ENCODE data around the gene TTLL9. TPM values are rescaled to one million over a fixed set of nuclear protein-coding genes. Genes with fewer than 3 reads are reported as not detected.

Gene TTLL9
- total and polyA plus RNA-seq, 4 donors: 0.19 to 0.81 (median 0.61) TPM; not detected in 1

- DNase-seq (no peak), ATAC-seq (ENCODE audit: low FRiP score) (no peak)
- 28 to 29% methylated on average over 6 of the region's 6 CpGs for WGBS, 2 donors
- Histone ChIP-seq H3K4me3 (ENCODE audit: low read length in 2 of 2) (no peak overlapping the region), H3K27ac (ENCODE audit: low read depth in 1 of 2, low read length in 2 of 2) (no peak overlapping the region), H3K9me3 (ENCODE audit: control insufficient read depth, low read length) (no peaks in the 10 kb centered on the region), H3K27me3 (ENCODE audit: control insufficient read depth in 1 of 2, insufficient read depth in 2 of 2, low read length in 1 of 2) (no peaks in the 10 kb centered on the region), H3K4me1 (ENCODE audit: control insufficient read depth in 1 of 2, insufficient read depth in 2 of 2, low read length in 2 of 2) (no peaks in the 10 kb centered on the region), H3K36me3 (ENCODE audit: control insufficient read depth in 1 of 2, insufficient read depth in 2 of 2, low read length in 1 of 2) (no peaks in the 10 kb centered on the region)
- intact Hi-C loops (cut with DNase I): no loop called here
Observed at GRCh38 chr20:31990641-31991338, 120.4 kb downstream of the TTLL9 start.

- Histone ChIP-seq H3K9me3 (ENCODE audit: control insufficient read depth, low read length) (no peaks in the 10 kb centered on the region), H3K4me1 (ENCODE audit: control insufficient read depth in 1 of 2, insufficient read depth in 2 of 2, low read length in 2 of 2) (no peaks in the 10 kb centered on the region), H3K27ac (ENCODE audit: low read depth in 1 of 2, low read length in 2 of 2) (no peak overlapping the region), H3K27me3 (ENCODE audit: control insufficient read depth in 1 of 2, insufficient read depth in 2 of 2, low read length in 1 of 2) (no peaks in the 10 kb centered on the region), H3K4me3 (ENCODE audit: low read length in 2 of 2) (no peak overlapping the region), H3K36me3 (ENCODE audit: control insufficient read depth in 1 of 2, insufficient read depth in 2 of 2, low read length in 1 of 2) (no peaks in the 10 kb centered on the region)
- 40 to 75% methylated on average over 1 of the region's 1 CpG for WGBS, 2 donors
- no peak for DNase-seq
- no peak for ATAC-seq (ENCODE audit: low FRiP score)
- intact Hi-C loops (cut with DNase I): no loop called here
Observed at GRCh38 chr20:31991339-31991705, 120.9 kb downstream of the TTLL9 start.

GRCh38 chr20:31992086-31992485 lies 121.7 kb downstream of the TTLL9 start:
- Histone ChIP-seq H3K27me3 (ENCODE audit: control insufficient read depth in 1 of 2, insufficient read depth in 2 of 2, low read length in 1 of 2) (no peaks in the 10 kb centered on the region), H3K9me3 (ENCODE audit: control insufficient read depth, low read length) (no peaks in the 10 kb centered on the region), H3K4me1 (ENCODE audit: control insufficient read depth in 1 of 2, insufficient read depth in 2 of 2, low read length in 2 of 2) (no peaks in the 10 kb centered on the region), H3K27ac (ENCODE audit: low read depth in 1 of 2, low read length in 2 of 2) (no peak overlapping the region), H3K36me3 (ENCODE audit: control insufficient read depth in 1 of 2, insufficient read depth in 2 of 2, low read length in 1 of 2) (no peaks in the 10 kb centered on the region), H3K4me3 (ENCODE audit: low read length in 2 of 2) (no peak overlapping the region)
- ATAC-seq (ENCODE audit: low FRiP score) (no peak), DNase-seq (no peak)
- 65 to 85% methylated on average over 2 of the region's 2 CpGs for WGBS, 2 donors
- intact Hi-C loops (cut with DNase I): no loop called here

Other genes with a start within 250 kb of the TTLL9 start
- 1 to 10 TPM; 5.2 to 9.5 TPM for gene COX4I2, start 232.7 kb upstream of the TTLL9 start, total RNA-seq
- 1 to 10 TPM in 1 of 2 donors, not detected in 1; 2.0 TPM for gene COX4I2, start 232.7 kb upstream of the TTLL9 start, polyA plus RNA-seq
- gene BCL2L1, start 147.8 kb upstream of the TTLL9 start, total RNA-seq: 100 to 1,000 TPM in 1 of 2 donors, 10 to 100 TPM in 1; 69.1 to 107 TPM
- gene BCL2L1, start 147.8 kb upstream of the TTLL9 start, polyA plus RNA-seq: 100 to 1,000 TPM; 103 to 104 TPM
- 1 to 10 TPM in 1 of 2 donors, under 1 TPM in 1; 0.75 to 2.1 TPM for gene TPX2, start 131.3 kb upstream of the TTLL9 start, total RNA-seq
- 1 to 10 TPM; 1.6 to 5.4 TPM for gene TPX2, start 131.3 kb upstream of the TTLL9 start, polyA plus RNA-seq
- under 1 TPM in 1 of 2 donors, not detected in 1; 0.30 TPM for gene MYLK2, start 51.3 kb upstream of the TTLL9 start, total RNA-seq
- gene MYLK2, start 51.3 kb upstream of the TTLL9 start, polyA plus RNA-seq: 1 to 10 TPM in 1 of 2 donors, not detected in 1; 8.1 TPM
- gene FOXS1, start 25.0 kb upstream of the TTLL9 start, total RNA-seq: 10 to 100 TPM in 1 of 2 donors, 1 to 10 TPM in 1; 10.0 to 20.2 TPM
- gene FOXS1, start 25.0 kb upstream of the TTLL9 start, polyA plus RNA-seq: 10 to 100 TPM; 11.4 to 76.4 TPM
- 1 to 10 TPM; 2.4 to 4.7 TPM for gene DUSP15, start 107 bp upstream of the TTLL9 start, total RNA-seq
- 10 to 100 TPM in 1 of 2 donors, 1 to 10 TPM in 1; 2.6 to 31.7 TPM for gene DUSP15, start 107 bp upstream of the TTLL9 start, polyA plus RNA-seq
- gene PDRG1, start 81.4 kb downstream of the TTLL9 start, total RNA-seq: 1 to 10 TPM; 5.6 to 8.6 TPM
- gene PDRG1, start 81.4 kb downstream of the TTLL9 start, polyA plus RNA-seq: 10 to 100 TPM; 15.1 to 15.8 TPM
- gene XKR7, start 97.5 kb downstream of the TTLL9 start, total RNA-seq: not detected
- gene XKR7, start 97.5 kb downstream of the TTLL9 start, polyA plus RNA-seq: under 1 TPM in 1 of 2 donors, not detected in 1; 0.13 TPM
- 10 to 100 TPM in 1 of 2 donors, 1 to 10 TPM in 1; 7.4 to 11.0 TPM for gene CCM2L, start 139.8 kb downstream of the TTLL9 start, total RNA-seq
- 1 to 10 TPM in 1 of 2 donors, under 1 TPM in 1; 0.88 to 1.7 TPM for gene CCM2L, start 139.8 kb downstream of the TTLL9 start, polyA plus RNA-seq
- 10 to 100 TPM; 19.9 to 28.6 TPM for gene HCK, start 181.6 kb downstream of the TTLL9 start, total RNA-seq
- 10 to 100 TPM in 1 of 2 donors, 1 to 10 TPM in 1; 4.0 to 20.7 TPM for gene HCK, start 181.6 kb downstream of the TTLL9 start, polyA plus RNA-seq
- gene TM9SF4, start 239.1 kb downstream of the TTLL9 start, total RNA-seq: 10 to 100 TPM; 35.8 to 49.0 TPM
- 10 to 100 TPM in 1 of 2 donors, 1 to 10 TPM in 1; 8.1 to 19.7 TPM for gene TM9SF4, start 239.1 kb downstream of the TTLL9 start, polyA plus RNA-seq

Measured in aorta (tissue), 5 donors.